GM19193 (cell line): ENCODE measurements around the gene HDAC9.

Source experiments
- POLR2A ChIP-seq: IDR thresholded peaks from 4 replicates; pipeline ENCODE4 v1.6.1; 2011; ENCODE audit not compliant: insufficient read depth, insufficient read length; ENCODE audit errors: extremely low read depth

HDAC9 gene

DNA sequence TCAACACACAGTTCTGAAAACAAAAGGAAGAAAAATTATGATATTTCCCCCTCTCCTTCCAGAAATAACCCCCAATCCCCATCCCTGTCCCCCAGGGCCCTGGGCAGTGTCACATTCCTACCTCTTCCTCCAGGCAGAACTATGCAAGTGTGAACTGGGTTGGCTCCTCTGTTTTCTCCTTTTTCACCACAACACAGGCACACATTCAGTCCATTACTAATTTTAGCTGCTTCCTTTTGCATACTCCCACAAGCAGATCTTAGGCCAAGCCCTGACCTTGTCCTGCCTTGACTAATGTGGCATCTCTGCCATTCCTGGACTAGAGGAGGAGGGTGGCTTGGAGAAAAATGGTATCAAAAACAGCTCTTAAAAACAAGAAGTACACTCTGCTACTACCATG is 208.1 kb downstream of the HDAC9 start:
- TF ChIP-seq POLR2A = no peak

DNA sequence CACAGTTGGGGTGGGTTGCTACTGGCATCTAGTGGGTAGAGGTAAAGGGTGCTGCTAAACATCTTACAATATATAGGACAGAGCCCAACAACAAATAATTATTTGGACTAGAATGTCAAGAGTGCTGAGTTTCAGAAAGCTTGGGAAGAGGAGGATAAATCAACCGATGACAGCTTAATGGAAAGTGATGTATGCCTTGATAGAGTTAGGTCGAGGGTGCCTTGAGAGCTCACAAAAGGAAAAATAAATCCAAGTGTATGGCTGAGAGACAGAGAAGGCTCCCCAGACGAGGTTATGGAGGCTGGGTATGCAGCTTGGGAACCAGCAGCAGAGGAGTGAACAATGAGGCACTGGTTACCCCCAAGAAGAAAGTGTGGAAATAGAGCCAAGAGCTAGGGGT is 211.1 kb downstream of the HDAC9 start:
- TF ChIP-seq POLR2A = no peak

DNA sequence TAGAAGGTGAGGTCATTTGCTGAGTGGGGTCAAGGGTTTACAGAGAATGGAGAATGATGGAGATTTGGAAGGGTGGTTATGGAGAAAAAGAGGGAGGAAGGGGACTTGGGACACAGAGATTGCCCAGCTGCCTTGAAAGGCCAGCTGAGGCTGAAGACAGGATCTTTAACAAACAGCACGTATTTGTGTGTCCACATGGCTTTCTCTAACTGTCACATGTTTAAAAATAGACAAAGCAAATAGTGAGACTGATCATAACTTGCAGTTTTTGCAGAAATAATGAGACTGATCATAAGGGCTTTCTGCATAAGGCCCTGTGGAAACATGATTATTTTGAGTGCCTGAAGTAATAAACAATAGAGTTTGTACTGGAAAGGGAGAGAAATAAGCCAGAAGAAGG is 212.7 kb downstream of the HDAC9 start:
- no peak for TF ChIP-seq POLR2A

DNA sequence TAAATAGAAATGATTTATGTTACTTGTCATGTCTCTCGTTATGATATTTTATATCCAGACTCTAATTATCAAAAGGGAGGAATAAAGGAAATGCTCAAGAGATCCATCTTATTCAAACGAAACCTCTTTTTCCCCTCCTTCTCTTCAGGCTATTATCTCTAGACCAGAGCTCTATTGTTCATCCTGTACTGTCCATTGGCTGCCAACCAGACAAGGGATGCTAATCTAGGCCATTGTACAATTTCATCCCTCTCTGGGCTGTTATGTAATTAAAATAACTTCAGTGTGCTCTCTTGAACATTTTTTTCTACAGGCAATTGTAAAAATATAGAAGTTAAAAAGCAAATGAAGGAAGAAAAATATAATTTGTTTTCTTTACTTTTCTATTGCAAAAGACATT is 220.4 kb downstream of the HDAC9 start:
- no peak for TF ChIP-seq POLR2A

DNA sequence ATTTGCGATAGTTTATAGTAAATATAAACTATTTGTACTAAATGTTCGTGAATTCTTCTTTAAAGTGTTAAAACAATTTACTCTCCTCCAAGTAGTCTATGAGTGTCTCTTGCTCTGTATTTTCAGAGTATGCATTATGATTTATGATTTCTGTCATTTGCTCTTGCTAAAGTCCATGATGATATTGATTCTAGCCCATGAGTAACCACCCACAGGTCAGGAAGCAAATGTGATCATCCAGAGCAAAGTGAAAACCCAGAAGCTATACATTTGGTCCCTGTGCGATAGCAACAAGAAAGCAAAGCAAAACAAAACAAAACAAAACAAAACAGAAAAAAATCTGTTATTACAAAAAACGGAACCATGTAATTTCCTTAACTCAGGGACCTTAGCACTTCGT is 225.9 kb downstream of the HDAC9 start:
- no peak for TF ChIP-seq POLR2A

DNA sequence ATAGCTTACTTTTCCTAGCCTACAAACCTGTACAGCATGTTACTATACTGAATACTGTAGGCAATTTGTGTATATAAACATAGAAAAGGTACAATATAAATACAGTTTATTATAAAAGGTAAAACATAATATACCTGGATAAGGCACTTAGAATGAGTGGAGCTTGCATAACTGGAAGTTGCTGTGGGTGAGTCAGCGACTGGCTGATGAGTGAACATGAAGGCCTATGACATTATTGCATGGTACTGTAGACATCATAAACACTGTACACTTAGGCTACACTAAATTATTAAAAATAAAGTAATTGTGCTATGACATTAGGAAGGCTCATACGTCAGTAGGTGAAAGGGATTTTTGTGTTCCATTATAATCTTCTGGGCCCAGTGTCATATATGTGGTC is 228.8 kb downstream of the HDAC9 start:
- no peak for TF ChIP-seq POLR2A

DNA sequence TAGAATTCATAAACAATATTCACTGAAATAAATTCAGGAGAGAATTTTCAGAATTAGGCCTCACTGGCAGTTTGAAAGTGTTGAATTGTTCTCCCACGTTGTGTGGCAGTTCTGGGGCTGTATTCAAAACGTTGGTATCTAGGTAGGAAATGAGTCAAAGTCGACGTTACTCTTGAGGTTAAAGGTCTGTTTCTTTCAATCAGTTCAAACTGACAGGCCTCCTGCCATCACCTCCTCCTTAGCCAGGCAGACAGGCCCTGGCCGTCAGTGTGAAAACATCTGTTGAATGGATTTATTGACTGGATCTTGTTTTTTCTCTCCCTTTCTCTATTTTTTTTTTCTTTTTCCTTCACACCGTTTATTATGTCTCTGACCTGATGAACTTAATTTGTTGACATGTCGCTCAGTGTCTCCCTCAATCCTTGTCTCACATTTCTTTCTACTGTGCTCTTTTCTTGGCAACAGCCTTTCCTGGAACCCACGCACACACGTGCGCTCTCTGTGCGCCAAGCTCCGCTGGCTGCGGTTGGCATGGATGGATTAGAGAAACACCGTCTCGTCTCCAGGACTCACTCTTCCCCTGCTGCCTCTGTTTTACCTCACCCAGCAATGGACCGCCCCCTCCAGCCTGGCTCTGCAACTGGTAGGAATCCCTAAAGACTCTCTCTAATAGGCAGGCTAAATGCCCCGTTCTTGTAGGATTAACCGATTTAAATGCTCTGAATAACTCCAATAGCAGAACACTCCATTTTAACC is 231.7 kb downstream of the HDAC9 start:
- TF ChIP-seq POLR2A = no peak

DNA sequence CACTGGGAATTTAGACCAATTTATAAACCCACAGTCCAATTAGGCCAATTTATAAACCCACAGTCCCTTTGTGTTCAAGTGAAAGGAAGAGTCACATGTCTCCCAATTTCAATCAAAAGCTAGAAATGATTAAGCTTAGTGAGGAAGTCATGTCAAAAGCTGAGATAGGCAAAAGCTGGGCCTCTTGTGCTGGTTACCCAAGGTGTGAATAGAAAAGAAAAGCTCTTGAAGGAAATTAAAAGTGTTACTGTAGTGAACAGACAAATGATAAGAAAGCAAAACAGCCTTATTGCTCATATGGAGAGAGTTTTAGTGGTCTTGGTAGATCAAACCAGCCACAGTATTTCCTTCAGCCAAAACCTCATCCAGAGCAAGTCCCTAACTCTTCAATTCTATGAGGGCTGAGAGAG is 245.0 kb downstream of the HDAC9 start:
- no peak for TF ChIP-seq POLR2A

DNA sequence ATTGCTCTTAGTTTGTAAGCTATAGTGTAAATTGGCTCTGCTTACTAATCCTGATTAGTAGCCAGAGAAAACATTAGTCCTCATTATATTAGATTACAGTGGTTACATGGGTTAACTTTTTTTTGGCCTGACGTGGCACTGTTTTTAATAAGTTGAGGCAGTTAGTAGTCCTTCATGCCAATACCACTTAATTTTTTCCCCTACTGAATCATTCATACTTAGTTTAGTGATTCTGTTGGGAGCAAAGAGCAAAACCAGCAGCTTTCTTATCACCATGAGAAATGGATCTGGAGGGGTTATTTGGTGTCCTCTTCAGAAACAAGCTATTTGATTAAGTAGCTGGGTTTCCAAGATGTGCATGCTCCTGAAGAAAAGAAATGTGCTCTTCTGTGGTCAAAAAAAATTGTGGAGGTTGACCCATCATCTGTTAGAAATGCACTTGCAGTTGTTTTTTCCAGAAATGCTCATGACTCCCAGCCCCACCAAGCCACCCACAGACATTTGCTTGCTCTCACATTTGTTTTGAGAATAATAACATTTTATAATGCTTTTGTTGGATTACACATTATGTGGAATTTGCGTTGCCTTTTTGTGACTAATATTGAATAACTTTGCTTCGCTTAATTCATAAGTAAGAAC is 258.5 kb downstream of the HDAC9 start:
- no peak for TF ChIP-seq POLR2A

DNA sequence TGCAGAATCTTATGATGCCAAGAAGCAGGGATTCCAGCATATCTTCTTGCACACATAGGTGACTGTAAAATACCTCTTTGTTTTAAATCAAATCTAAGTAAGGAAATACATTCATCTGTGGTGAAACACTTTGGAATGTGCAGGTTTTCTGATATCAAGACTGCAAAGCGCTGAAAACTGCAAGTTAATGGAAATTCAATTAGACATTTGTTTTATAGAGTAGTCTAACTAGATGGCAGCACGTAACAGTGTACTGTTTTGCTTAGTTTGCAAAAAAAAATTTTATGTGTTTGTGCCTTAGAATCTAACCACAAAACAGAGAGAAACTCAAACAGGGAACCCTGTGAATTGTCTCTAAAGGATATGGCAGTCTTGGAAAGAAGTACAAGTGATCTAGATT is 259.2 kb downstream of the HDAC9 start:
- no peak for TF ChIP-seq POLR2A

DNA sequence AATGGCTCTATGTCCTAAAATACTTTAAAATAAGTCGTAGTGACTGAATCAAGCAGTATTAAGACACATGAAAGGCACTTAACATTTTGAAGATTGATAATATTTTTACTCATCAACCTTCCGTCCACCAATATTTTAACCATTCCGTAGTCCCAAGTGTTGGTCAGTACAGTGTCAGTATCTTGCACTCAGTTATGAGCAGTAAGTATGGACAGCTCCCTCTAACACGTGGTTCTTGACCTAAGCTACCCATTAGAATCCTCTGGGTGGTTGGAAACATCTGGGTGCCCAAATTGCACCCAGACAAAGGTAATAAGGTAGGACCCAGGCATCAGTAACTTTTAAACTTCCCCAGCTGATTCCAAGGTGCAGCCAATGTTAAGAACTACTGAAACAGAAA is 260.2 kb downstream of the HDAC9 start:
- TF ChIP-seq POLR2A = no peak

DNA sequence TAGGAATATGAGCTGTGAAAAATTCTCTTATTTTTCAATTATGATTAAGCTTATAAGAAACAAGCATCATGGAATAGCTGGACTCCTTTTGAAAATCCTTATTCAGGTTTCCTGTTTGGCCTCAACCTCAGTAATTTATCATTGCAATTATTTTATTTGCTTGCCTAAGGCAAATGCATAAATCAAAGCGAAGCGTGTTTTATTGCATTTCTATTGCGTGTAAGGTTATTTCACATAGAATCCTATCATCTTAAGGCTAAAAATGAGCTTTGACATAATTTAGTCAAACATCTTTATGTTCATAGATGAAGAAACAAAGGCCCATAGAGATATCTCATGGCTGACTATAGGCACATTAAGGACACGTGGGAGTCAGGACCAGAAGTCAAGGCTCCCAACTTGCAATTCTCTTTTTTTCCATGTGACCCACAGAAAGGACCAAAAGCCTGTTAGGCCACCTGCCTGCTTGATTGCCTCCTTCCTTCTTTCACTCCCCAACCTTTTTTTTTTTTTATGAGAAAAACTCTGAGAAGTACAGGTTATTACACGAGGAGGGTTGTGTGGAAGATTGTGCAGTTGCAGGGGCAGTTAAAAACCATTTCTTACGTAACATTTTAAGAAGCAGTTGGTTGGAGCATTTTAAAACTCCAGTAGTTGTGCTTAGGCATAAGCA is 261.0 kb downstream of the HDAC9 start:
- TF ChIP-seq POLR2A = no peak

DNA sequence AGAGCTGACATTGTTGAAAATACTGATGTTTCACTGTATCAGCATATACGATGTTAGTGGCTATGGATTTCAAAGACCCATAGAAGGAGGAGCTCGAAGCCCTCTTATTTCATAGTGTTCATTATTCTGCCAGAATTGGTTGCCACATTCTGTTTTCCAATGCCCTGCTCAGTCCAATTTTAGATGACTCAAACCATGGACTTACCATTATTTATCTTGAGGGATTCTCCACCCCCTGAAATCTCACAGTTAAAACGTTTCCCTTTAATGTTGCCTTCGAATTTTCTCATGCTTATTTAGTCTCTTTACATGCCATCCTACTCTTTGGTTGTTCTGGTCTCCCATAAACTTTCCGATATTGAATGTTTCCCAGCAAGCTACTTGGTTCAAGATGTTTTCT is 264.5 kb downstream of the HDAC9 start:
- TF ChIP-seq POLR2A = no peak

DNA sequence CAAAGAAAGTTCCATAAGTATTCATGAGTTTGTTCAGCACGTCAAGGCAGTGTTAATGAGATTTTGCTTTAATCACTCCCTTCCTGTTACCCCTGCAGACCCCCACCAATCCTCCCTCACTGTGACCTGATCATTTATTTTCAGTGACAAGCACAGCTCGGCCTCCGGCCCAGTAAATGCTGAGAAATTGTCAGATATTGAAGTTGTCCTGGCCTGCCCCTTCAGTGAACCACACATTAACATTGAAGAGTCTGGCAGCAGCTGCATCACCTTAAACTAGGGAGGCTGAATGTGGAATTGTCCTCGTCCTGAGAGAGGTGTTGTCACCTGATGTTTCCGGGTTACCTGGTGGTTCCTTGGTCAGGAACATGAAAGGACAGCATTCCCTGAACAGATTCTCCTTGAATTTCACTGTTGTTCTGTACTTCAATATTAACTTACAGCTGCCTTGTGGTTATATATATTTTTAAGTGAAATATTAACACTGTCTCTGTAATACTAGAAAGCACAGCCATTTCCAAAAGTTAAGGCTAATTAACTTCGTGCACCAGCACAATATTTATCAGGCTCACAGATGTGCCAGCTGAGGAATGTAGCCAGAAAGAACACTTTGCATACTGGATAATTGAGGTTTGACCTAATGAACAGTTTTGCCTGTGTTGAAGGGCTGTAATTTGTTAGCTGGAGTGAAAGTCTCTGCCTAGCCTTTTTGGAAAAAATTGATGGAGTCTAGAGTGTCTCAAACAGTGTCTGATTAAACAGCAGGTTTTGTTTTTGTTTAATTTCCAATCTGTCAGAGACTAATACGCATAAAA is 265.3 kb downstream of the HDAC9 start:
- no peak for TF ChIP-seq POLR2A

DNA sequence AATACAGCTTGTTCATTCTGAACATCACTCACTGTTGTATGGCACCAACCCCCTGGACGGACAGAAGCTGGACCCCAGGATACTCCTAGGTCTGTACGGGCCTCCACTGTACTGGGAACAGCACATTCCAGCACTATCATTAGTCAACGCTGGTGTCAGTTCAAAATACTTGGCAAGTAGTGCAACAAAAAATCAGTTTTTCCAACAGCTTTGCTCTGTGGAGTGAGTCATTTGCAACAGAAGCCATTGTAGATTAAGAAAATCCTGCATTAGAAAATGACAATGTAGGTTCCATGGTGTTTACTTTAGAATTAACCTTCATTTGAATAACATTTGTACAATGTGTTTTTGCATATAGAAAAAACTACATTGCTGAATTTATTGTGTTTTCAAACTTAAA is 266.6 kb downstream of the HDAC9 start:
- no peak for TF ChIP-seq POLR2A
